ENCODE data around the gene ATP2B3.

The ATP2B3 gene

GRCh38 chrX:153490217-153490930 is 27.1 kb upstream of the ATP2B3 start:
- DNase-seq, result no peak

GRCh38 chrX:153491351-153491914 is 26.0 kb upstream of the ATP2B3 start:
- DNase-seq, result no peak

GRCh38 chrX:153491918-153492317 is 25.5 kb upstream of the ATP2B3 start:
- no peak for DNase-seq

- DNase-seq, result no peak
These were observed 24.9 kb upstream of the ATP2B3 start for GRCh38 chrX:153492543-153492942.

- no peak for DNase-seq
These were observed 24.4 kb upstream of the ATP2B3 start for GRCh38 chrX:153493085-153493484.

GRCh38 chrX:153494061-153494460 is 23.4 kb upstream of the ATP2B3 start:
- DNase-seq, result no peak

- DNase-seq, result no peak
These were observed 22.7 kb upstream of the ATP2B3 start, which contains the start of gene BGN for GRCh38 chrX:153494541-153495361. Gene BGN (plus strand): TSS chrX:153494980. CDS start chrX:153504632, 9,652 bp downstream.

- no peak for DNase-seq
These were observed 22.1 kb upstream of the ATP2B3 start for GRCh38 chrX:153495362-153495751.

- no peak for DNase-seq
These were observed 21.4 kb upstream of the ATP2B3 start for GRCh38 chrX:153495903-153496589.

GRCh38 chrX:153496590-153496959 is 20.9 kb upstream of the ATP2B3 start:
- DNase-seq, result no peak

GRCh38 chrX:153498453-153498852 is 19.0 kb upstream of the ATP2B3 start:
- DNase-seq, result no peak

GRCh38 chrX:153499341-153499740 is 18.1 kb upstream of the ATP2B3 start:
- no peak for DNase-seq

GRCh38 chrX:153499876-153500275 is 17.6 kb upstream of the ATP2B3 start:
- DNase-seq, result peak; percentile 26

GRCh38 chrX:153500676-153501280 is 16.7 kb upstream of the ATP2B3 start:
- DNase-seq, result no peak

GRCh38 chrX:153501530-153501929 is 15.9 kb upstream of the ATP2B3 start:
- no peak for DNase-seq

GRCh38 chrX:153502131-153502530 is 15.3 kb upstream of the ATP2B3 start:
- DNase-seq, result no peak

GRCh38 chrX:153502796-153503195 is 14.6 kb upstream of the ATP2B3 start:
- DNase-seq, result no peak

GRCh38 chrX:153504445-153505016 is 12.9 kb upstream of the ATP2B3 start:
- peak; percentile 30 for DNase-seq

GRCh38 chrX:153505361-153505760 is 12.1 kb upstream of the ATP2B3 start:
- no peak for DNase-seq

GRCh38 chrX:153507484-153508178 is 9.8 kb upstream of the ATP2B3 start:
- peak; percentile 81 for DNase-seq

GRCh38 chrX:153509592-153509991 is 7.8 kb upstream of the ATP2B3 start:
- DNase-seq, result no peak

- DNase-seq, result no peak
These were observed 7.1 kb upstream of the ATP2B3 start for GRCh38 chrX:153510383-153510782.

All from RPMI8226 (cell line).